HG02840 (cell line): ENCODE results near the gene DLG2.

Experiments used
- ATAC-seq: cut with Tn5 transposase; IDR thresholded peaks from one replicate; pipeline ENCODE4 v1.9.1; 2021; ENCODE audit warnings: mild to moderate bottlenecking, moderate library complexity, moderate number of reproducible peaks; ENCODE audit not compliant: unreplicated experiment, low FRiP score

The DLG2 gene

GRCh38 chr11:85572056-85572455, 55.1 kb downstream of the DLG2 start:
- no peak for ATAC-seq

- ATAC-seq, result no peak
Measured at GRCh38 chr11:85569525-85569924, 57.6 kb downstream of the DLG2 start.

- ATAC-seq, result no peak
Measured at GRCh38 chr11:85558411-85558810, 68.7 kb downstream of the DLG2 start.

GRCh38 chr11:85551881-85552280, 75.3 kb downstream of the DLG2 start:
- no peak for ATAC-seq

- ATAC-seq, result no peak
Measured at GRCh38 chr11:85541683-85542082, 85.5 kb downstream of the DLG2 start.

- ATAC-seq, result no peak
Measured at GRCh38 chr11:85540635-85541205, 86.4 kb downstream of the DLG2 start.

GRCh38 chr11:85540181-85540580, 87.0 kb downstream of the DLG2 start:
- no peak for ATAC-seq

- ATAC-seq, result no peak
Measured at GRCh38 chr11:85539740-85540139, 87.4 kb downstream of the DLG2 start.

- ATAC-seq, result no peak
Measured at GRCh38 chr11:85539029-85539689, 88.0 kb downstream of the DLG2 start.

GRCh38 chr11:85536438-85536837, 90.7 kb downstream of the DLG2 start:
- no peak for ATAC-seq

GRCh38 chr11:85534806-85535205, 92.3 kb downstream of the DLG2 start:
- no peak for ATAC-seq

GRCh38 chr11:85531191-85531897, 95.8 kb downstream of the DLG2 start:
- no peak for ATAC-seq

GRCh38 chr11:85530634-85531033, 96.5 kb downstream of the DLG2 start:
- ATAC-seq, result no peak

- no peak for ATAC-seq
Measured at GRCh38 chr11:85526564-85526963, 100.6 kb downstream of the DLG2 start.

- ATAC-seq, result no peak
Measured at GRCh38 chr11:85525686-85526085, 101.5 kb downstream of the DLG2 start.

- no peak for ATAC-seq
Measured at GRCh38 chr11:85517272-85517671, 109.9 kb downstream of the DLG2 start.

- ATAC-seq, result no peak
Measured at GRCh38 chr11:85495918-85496317, 131.2 kb downstream of the DLG2 start.

GRCh38 chr11:85494396-85494795, 132.7 kb downstream of the DLG2 start:
- ATAC-seq, result no peak

- no peak for ATAC-seq
Measured at GRCh38 chr11:85485902-85486301, 141.2 kb downstream of the DLG2 start.

- no peak for ATAC-seq
Measured at GRCh38 chr11:85483861-85484260, 143.3 kb downstream of the DLG2 start.

- ATAC-seq, result no peak
Measured at GRCh38 chr11:85481862-85482261, 145.3 kb downstream of the DLG2 start.
